ENCODE results near the gene KRTAP16-1. TPM values are rescaled to one million over a fixed set of nuclear protein-coding genes. Genes with fewer than 3 reads are reported as not detected.

KRTAP16-1 gene
- total and polyA plus RNA-seq, 2 donors (not counting 3 experiments of a cell fraction or from before 2014, with no cell fraction given), result not detected

DNA sequence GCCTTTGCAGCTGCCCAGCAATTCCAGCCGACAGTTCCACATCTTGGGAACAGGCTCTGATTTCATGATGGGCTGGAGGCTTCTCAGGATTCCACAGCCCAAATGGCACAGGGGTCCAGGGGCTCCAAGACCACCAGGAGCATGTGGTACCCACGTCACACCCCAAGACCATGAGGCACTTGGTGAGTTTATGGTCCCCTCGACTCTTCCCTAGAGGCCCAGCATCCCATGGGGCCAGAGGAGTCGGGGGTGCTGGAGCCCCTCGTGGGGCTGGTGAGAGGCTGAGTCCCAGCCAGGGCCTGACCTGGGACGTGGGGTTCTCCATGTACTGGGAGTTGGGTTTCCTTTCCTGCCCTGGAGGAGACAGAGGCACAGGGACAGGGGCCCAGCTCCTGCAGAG lies 16.5 kb upstream of the KRTAP16-1 start:
- Histone ChIP-seq H2AFZ (ENCODE audit: low read depth, low read length) (no peak overlapping the region), H3K79me2 (ENCODE audit: control insufficient read depth, insufficient read depth, low read length) (no peaks in the 10 kb centered on the region), H3K4me1 (ENCODE audit: control insufficient read depth, extremely low read depth, insufficient read depth, low read length) (no peaks in the 10 kb centered on the region), H3K27ac (ENCODE audit: insufficient read depth, low read depth, low read length) (no peak overlapping the region), H4K20me1 (replicated peaks; ENCODE audit: control insufficient read depth, extremely low read depth, insufficient read depth, low read length) (no peaks in the 10 kb centered on the region), H3K4me3 (replicated peaks in 1 of 3; ENCODE audit: insufficient read depth in 1 of 3, low read depth in 1 of 3, low read length in 3 of 3) (no peak overlapping the region), H3K27me3 (ENCODE audit: control insufficient read depth in 2 of 2, insufficient read depth in 2 of 2, low read length in 2 of 2) (no peaks in the 10 kb centered on the region), H3K36me3 (ENCODE audit: control insufficient read depth in 2 of 2, extremely low read depth in 1 of 2, insufficient read depth in 2 of 2, low read length in 2 of 2) (no peaks in the 10 kb centered on the region), H3K9me3 (replicated peaks; ENCODE audit: control insufficient read depth, insufficient read depth, low read length) (no peaks in the 10 kb centered on the region), H3K9me1 (replicated peaks; ENCODE audit: control insufficient read depth, extremely low read depth, insufficient read depth, low read length) (no peaks in the 10 kb centered on the region), H3K9ac (replicated peaks; ENCODE audit: extremely low read depth, insufficient read depth, low read length) (no peak overlapping the region), H3K4me2 (ENCODE audit: insufficient read depth, low read length) (no peak overlapping the region)
- BruUV-seq (replicated peaks), result no TSS peak
- intact Hi-C loops (cut with micrococcal nuclease) (loop anchor here (10.0 kb wide), 1 partner anchor 339 kb away; no protein-coding TSS in a partner anchor), dilution Hi-C loops (cut with MboI; ENCODE audit: extremely low pct_ligation_motif_present, low sequenced_read_pairs) (no loop called here)
- ChIA-PET CTCF (no interaction called here), POLR2A (no interaction called here)
- FAIRE-seq, result no peak
- TF ChIP-seq GATA2 (IDR thresholded peaks at IDR 0.05; ENCODE audit: insufficient read depth, insufficient read length, low read depth, low read length) (no peak), MYC (IDR thresholded peaks at IDR 0.05; ENCODE audit: low read depth, low read length) (no peak), FOS (IDR thresholded peaks at IDR 0.05; ENCODE audit: borderline replicate concordance, insufficient read depth, low read length) (no peak), JUN (IDR thresholded peaks at IDR 0.05; ENCODE audit: borderline replicate concordance, insufficient read depth, insufficient read length, low read depth) (no peak), POLR2A (IDR thresholded peaks at IDR 0.05; ENCODE audit: low read depth, low read length) (no peak), EZH2 (IDR thresholded peaks at IDR 0.05; ENCODE audit: borderline replicate concordance, low read depth, low read length, severe bottlenecking) (no peak), POLR2AphosphoS5 (IDR thresholded peaks at IDR 0.05; ENCODE audit: insufficient read depth, low read depth, low read length) (no peak)
- TF ChIP-seq, protein P1, sequence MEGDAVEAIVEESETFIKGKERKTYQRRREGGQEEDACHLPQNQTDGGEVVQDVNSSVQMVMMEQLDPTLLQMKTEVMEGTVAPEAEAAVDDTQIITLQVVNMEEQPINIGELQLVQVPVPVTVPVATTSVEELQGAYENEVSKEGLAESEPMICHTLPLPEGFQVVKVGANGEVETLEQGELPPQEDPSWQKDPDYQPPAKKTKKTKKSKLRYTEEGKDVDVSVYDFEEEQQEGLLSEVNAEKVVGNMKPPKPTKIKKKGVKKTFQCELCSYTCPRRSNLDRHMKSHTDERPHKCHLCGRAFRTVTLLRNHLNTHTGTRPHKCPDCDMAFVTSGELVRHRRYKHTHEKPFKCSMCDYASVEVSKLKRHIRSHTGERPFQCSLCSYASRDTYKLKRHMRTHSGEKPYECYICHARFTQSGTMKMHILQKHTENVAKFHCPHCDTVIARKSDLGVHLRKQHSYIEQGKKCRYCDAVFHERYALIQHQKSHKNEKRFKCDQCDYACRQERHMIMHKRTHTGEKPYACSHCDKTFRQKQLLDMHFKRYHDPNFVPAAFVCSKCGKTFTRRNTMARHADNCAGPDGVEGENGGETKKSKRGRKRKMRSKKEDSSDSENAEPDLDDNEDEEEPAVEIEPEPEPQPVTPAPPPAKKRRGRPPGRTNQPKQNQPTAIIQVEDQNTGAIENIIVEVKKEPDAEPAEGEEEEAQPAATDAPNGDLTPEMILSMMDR (IDR thresholded peaks at IDR 0.05; ENCODE audit: extremely low read depth in 1 of 2, insufficient read depth in 1 of 2, low read depth in 1 of 2, low read length in 2 of 2), result no peak
- TF ChIP-seq, protein P2, sequence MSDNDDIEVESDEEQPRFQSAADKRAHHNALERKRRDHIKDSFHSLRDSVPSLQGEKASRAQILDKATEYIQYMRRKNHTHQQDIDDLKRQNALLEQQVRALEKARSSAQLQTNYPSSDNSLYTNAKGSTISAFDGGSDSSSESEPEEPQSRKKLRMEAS (IDR thresholded peaks at IDR 0.05; ENCODE audit: insufficient read depth, insufficient read length), result no peak
- no peak for DNase-seq (ENCODE audit: low read depth, low spot score)

Data from endothelial cell of umbilical vein (primary cell).